NCI-H2196 treated with DMSO at 0.1 percent for 48 hours (cell line): ENCODE measurements around the gene GNA12.
A peak's percentile ranks its signal among the peaks of the same experiment; 100 is the strongest.
"Not testable (repeated sequence)": the region's sequence is repeated elsewhere in the genome, so short reads cannot be mapped to it uniquely, and the experiment has no call there.

Experiments used
- DNase-seq: peaks from one replicate; lab custom pipeline; 2025; ENCODE audit not compliant: unreplicated experiment; lab: John Stamatoyannopoulos, UW

Gene GNA12

DNA sequence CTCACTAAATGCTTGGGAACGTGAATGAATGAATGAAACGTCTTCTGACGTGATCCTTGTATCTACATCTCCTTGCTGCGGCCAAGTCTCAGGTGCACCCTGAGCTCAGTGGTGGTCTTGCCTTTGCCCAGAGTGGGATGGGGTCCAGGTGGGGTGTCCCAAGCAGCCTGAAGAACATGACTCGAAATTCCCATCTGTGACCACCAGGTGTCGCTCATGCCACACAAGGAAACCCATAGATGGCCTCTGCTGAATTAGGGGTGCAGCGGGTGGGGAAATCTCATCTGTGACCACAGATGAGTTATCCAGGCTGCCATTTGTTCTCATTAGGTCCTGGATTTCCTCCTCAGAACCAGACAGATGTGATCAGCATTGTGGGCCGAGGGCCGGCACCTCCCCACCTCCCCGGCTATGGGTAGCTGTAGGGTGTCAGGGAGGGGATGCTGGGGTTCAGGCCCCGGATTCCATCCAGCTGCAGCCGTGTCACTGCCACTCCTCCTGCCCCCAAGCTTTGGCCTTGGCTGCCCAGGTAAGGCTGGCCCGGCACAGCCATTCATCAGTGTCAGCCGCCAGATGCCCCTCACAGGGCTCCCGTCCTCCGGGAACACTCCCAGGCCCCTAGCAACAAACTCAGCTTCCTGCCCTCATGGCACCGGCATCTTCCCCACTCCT, 21.0 kb upstream of the GNA12 start:
- DNase-seq, result peak; percentile 10

DNA sequence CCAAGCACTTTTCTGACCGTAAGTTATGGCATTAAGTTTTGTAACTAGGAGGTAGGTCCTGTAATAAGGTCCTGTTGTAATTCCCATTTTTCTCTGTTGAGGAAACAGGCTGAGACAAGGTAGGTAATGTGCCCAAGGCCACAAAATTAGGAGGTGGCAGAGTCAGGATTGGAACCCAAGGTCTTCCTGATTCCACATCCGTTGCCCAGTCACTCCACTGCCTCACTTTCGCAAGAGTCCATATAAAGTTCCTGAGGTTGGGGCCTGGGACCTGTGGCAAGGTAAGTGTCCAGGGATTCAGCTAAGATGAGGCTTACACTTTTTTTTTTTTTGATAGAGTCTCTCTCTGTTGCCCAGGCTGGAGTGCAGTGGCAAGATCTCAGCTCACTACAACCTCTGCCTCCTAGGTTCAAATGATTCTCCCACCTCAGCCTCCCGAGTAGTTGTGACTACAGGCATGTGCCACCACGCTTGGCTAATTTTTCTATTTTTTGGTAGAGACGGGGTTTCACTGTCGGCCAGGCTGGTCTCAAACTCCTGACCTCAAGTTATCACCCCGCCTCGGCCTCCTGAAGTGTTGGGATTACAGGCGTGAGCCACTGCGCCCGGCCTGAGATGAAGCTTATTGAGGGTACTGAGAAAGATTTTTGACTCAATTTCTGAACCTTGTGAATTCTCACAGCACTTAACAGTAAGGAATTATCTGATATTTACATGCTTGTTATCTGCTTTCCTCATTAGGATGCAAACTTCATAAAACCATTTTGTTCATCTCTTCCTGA, 20.3 kb upstream of the GNA12 start:
- no peak for DNase-seq

GRCh38 chr7:2863461-2864066, 19.5 kb upstream of the GNA12 start:
- peak; percentile 43 for DNase-seq

- no peak for DNase-seq
These were observed 18.8 kb upstream of the GNA12 start for GRCh38 chr7:2862831-2863361.

GRCh38 chr7:2861509-2861908, 17.4 kb upstream of the GNA12 start:
- no peak for DNase-seq

GRCh38 chr7:2860627-2861133, 16.6 kb upstream of the GNA12 start:
- peak; percentile 84 for DNase-seq

GRCh38 chr7:2859952-2860351, 15.8 kb upstream of the GNA12 start:
- no peak for DNase-seq

DNA sequence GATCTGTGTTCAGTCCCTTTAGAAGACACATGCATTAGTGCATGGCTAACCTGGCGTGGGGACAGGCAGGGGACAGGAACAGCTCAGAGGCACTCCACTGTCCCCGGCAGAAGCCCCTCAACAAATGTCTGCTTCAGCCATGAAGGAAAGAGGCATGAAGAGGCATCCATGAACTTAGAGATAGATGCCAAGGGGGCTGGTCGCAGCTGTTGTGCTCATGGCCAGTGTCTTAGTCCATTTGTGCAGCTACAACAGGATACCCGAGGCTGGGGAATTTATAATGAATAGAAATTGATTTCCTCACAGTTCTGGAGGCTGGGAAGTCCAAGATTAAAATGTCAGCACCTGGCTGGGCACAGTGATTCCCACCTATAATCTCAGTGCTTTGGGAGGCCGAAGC, 14.5 kb upstream of the GNA12 start:
- DNase-seq, result no peak

GRCh38 chr7:2856388-2857169, 12.5 kb upstream of the GNA12 start:
- DNase-seq, result no peak

DNA sequence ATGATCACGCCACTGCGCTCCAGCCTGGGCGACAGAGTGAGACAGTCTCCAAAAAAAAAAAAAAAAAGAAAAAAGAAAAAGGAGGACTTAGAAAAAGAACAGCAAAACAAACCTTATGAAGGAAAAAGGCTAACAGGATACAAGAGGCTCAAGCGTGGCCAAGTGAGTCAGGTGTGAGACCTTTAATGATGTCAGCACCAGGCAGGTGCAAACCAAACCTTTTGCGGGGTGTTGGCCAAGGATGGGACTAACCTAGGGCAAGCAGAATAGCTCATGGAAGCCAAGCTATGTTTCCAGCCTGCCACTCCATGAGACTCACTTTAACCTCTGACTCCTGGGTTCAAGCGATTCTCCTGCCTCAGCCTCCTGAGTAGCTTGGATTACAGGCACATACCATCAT, 11.3 kb upstream of the GNA12 start:
- no peak for DNase-seq

- not testable (repeated sequence) for DNase-seq
These were observed 9.4 kb upstream of the GNA12 start for GRCh38 chr7:2853552-2853951.

GRCh38 chr7:2853147-2853546, 9.0 kb upstream of the GNA12 start:
- no peak for DNase-seq

- no peak for DNase-seq
These were observed 7.4 kb upstream of the GNA12 start for GRCh38 chr7:2851497-2851896.

GRCh38 chr7:2849941-2850766, 6.0 kb upstream of the GNA12 start:
- no peak for DNase-seq

DNA sequence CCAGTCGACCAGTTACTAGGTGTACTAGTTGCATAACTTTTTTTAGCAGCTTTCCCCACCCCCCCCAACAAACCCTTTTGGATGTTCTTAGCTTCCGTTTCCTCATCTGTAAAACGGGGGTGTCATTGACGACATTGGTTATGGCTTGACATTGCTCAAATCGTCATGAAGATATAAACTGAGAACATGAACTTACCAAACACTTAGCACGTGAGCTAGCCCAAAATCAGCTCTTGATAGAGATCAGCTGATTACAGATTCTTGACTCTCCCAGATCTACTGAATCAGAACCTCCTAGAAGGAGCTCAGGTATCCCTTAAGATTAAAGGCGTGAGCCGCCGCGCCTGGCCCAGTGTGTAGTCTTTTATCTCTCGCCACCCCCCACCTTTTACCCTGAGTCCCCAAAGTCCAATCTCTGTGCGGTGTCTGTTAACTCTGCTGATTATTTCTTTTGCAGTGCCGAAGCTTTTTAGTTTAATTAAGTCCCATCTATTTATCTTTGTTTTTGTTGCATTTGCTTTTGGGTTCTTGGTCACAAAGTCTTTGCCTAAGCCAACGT, 1.0 kb upstream of the GNA12 start:
- no peak for DNase-seq

DNA sequence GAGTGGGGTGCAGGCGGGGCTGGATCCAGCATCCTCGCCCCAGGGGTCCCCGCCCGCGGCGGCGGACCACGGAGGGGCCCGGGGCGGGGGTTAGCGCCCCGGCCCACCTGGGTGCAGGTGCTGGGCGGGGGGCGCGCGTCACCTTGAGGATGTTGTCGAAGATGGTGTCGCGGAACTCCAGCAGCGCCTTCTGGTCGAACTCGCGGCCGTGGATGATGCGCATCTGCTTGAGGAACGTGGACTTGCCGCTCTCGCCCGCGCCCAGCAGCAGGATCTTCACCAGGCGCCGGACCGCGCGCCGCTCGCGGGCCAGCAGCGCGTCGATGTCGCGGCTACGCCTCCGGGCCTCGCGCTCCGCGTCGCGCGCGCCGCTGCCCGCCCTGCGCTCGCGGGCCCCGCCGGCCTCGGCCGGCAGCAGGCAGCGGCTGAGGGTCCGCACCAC, 376 bp downstream of the GNA12 start:
- no peak for DNase-seq

DNA sequence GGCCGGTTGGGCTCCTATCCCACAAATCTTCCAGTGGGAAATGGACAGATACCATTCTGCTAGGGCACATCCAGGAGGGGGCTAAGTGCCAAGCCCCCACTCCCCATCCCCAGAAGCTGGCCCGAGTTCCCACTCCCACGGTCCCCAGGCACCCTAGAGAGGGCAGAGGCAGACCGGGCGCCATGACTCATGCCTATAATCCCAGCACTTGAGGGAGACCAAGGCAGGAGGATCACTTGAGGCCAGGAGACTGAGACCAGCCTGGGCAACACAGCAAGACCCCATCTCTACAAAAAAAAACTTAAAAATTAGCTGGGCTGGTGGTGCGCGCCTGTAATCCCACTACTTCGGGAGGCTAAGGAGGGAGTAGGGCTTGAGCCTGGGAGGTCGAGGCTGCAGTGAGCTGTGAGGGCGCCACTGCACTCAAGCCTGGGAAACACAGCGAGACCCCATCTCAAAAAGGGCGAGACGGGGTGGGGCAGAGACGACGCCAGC, 870 bp downstream of the GNA12 start:
- no peak for DNase-seq

DNA sequence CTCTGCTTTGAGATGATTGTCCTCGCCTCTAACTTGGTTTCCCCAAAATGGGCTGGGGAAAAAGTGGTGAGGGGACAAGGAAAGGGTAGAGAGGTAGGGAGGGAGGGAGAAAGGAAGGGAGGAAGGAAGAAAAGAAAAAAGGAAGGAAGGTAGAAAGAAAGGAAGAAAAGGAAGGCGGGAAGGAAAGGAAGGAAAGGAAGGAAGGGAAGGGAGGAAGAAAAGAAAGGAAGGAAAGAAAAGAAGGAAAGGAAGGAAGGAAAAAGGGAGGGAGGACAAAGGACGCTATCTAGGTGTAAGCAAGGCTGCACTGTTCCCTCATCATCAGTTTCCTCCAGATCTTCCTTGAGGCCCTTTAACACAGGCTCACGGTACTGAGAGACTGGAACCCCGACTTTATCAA, 2.2 kb downstream of the GNA12 start:
- DNase-seq, result no peak

GRCh38 chr7:2840458-2840857, 3.6 kb downstream of the GNA12 start:
- no peak for DNase-seq
